HepG2 (cell line): ENCODE data around the gene UQCRC2. TPM values are rescaled to one million over a fixed set of nuclear protein-coding genes. Genes with fewer than 3 reads are reported as not detected.
A peak's percentile ranks its signal among the peaks of the same experiment; 100 is the strongest.

Source experiments
- BCL6 ChIP-seq: IDR thresholded peaks from 2 replicates; pipeline ENCODE4 v1.6.1; 2016; ENCODE audit warnings: missing genetic modification reagents, missing compliant biosample characterization
- CBX5 ChIP-seq: sonication (generic); formaldehyde crosslinking; IDR thresholded peaks from 2 replicates; pipeline ENCODE4 v1.4.0; 2020; ENCODE audit warnings: missing genetic modification reagents, borderline replicate concordance
- HNF4A ChIP-seq: sonication (generic); formaldehyde crosslinking; IDR thresholded peaks from 2 replicates; pipeline ENCODE4 v1.4.0; 2020; ENCODE audit warnings: missing genetic modification reagents
- KDM1A ChIP-seq: IDR thresholded peaks from 2 replicates; pipeline ENCODE4 v1.6.1; 2016; ENCODE audit warnings: missing compliant biosample characterization
- KDM2A ChIP-seq: sonication (generic); formaldehyde crosslinking; IDR thresholded peaks from 2 replicates; pipeline ENCODE4 v1.4.0; 2020; ENCODE audit warnings: low read depth, missing genetic modification reagents, borderline replicate concordance
- MTERF4 ChIP-seq: sonication (generic); formaldehyde crosslinking; IDR thresholded peaks from 2 replicates; pipeline ENCODE4 v1.8.0; 2023; ENCODE audit warnings: mild to moderate bottlenecking, missing genetic modification reagents
- SP1 ChIP-seq, 2 experiments: fragments of 450-650 bp in 1 of 2; sonication (generic) in 1 of 2; formaldehyde crosslinking in 1 of 2; IDR thresholded peaks; 2 replicates each; pipeline versions ENCODE4 v1.4.0 to v1.6.1; 2016 to 2020; ENCODE audit warnings: missing genetic modification reagents in 1 of 2
- TFDP2 ChIP-seq: sonication (generic); formaldehyde crosslinking; IDR thresholded peaks from 2 replicates; pipeline ENCODE4 v1.4.0; 2020; ENCODE audit warnings: missing genetic modification reagents
- TRIM22 ChIP-seq: fragments of 450-650 bp; IDR thresholded peaks from 2 replicates; pipeline ENCODE4 v1.6.1; 2017
- UBTF ChIP-seq: sonication (generic); formaldehyde crosslinking; IDR thresholded peaks from 2 replicates; pipeline ENCODE4 v1.4.0; 2020; ENCODE audit warnings: mild to moderate bottlenecking, missing genetic modification reagents
- ZBTB39 ChIP-seq: sonication (generic); formaldehyde crosslinking; IDR thresholded peaks from 2 replicates; pipeline ENCODE4 v1.5.0; 2020; ENCODE audit warnings: missing genetic modification reagents
- ZNF646 ChIP-seq: sonication (generic); formaldehyde crosslinking; IDR thresholded peaks from 2 replicates; pipeline ENCODE4 v1.9.0; 2021; ENCODE audit warnings: mild to moderate bottlenecking, missing genetic modification reagents
- ZNF768 ChIP-seq: sonication (generic); formaldehyde crosslinking; IDR thresholded peaks from 2 replicates; pipeline ENCODE4 v1.4.0; 2020; ENCODE audit warnings: missing genetic modification reagents
- polyA plus RNA-seq, 8 experiments: library from polyadenylated mRNA; depleted of rRNA in 3 of 8; stranded (reverse) in 7 of 8; unstranded in 1 of 8; fragments of >200 nt; fragmentation: Illumina TruSeq in 4 of 8; extraction: Trizol in 4 of 8; gene quantifications; 2 replicates each; pipeline versions ENCODE4 v1.2.1 to v1.2.3, GENCODE V29; 2011 to 2016; ENCODE audit warnings: low read depth in 4 of 8, missing spikeins in 1 of 8, mixed read lengths in 1 of 8; ENCODE audit not compliant: insufficient read depth in 1 of 8
- total RNA-seq, 5 experiments: library from RNA; depleted of rRNA; stranded (reverse); fragments of >200 nt; fragmentation: Illumina TruSeq; extraction: Trizol; gene quantifications; 2 replicates each; pipeline ENCODE4 v1.2.3, GENCODE V29; 2016; ENCODE audit warnings: low read depth in 1 of 5

The UQCRC2 gene
- total and polyA plus RNA-seq, 2 of the 13 experiments (the other 11 are each of a cell fraction or from before 2014, with no cell fraction given) = 442 to 536 TPM

GRCh38 chr16:21952793-21953540 is at the start of gene UQCRC2 (continued):
- TF ChIP-seq TFDP2 (CRISPR knock-in tag) = peak; percentile 77
- no peak for TF ChIP-seq SP1 (IDR thresholded peaks at IDR 0.05)
- peak; percentile 26; the same call in 1 of the 2 replicates for TF ChIP-seq SP1 (CRISPR knock-in tag; IDR thresholded peaks at IDR 0.05)
- peak; percentile 94 for TF ChIP-seq CBX5 (CRISPR knock-in tag)
- TF ChIP-seq ZBTB39 (CRISPR knock-in tag) = no peak
- TF ChIP-seq BCL6 (CRISPR knock-in tag) = no peak; the same call in 1 of the 2 replicates
- TF ChIP-seq UBTF (CRISPR knock-in tag) = peak; percentile 77
- TF ChIP-seq MTERF4 (CRISPR knock-in tag) = no peak
- TF ChIP-seq TRIM22 = no peak
- no peak for TF ChIP-seq HNF4A (CRISPR knock-in tag)
- peak; percentile 94 for TF ChIP-seq KDM2A (CRISPR knock-in tag)
- TF ChIP-seq ZNF768 = peak; percentile 52; the same call in 1 of the 2 replicates
- peak; percentile 5; the same call in 1 of the 2 replicates for TF ChIP-seq KDM1A (CRISPR knock-in tag)
- TF ChIP-seq ZNF646 (CRISPR knock-in tag) = no peak
